WERI-Rb-1 (cell line): ENCODE measurements around the gene ANTXR2.

Experiments
- DNase-seq: peaks from one replicate; pipeline ENCODE4 v3.0.0-alpha.2; 2020
- H3K27ac ChIP-seq: fragments of 250-450 bp; sonication (Bioruptor Pico); 2 replicates; pipeline ENCODE4 v1.5.1; 2020; ENCODE audit warnings: mild to moderate bottlenecking, moderate library complexity
- H3K27me3 ChIP-seq: fragments of 250-450 bp; sonication (Bioruptor Pico); 2 replicates; pipeline ENCODE4 v1.5.1; 2021; ENCODE audit warnings: mild to moderate bottlenecking, low read depth, moderate library complexity; ENCODE audit not compliant: insufficient read depth, severe bottlenecking
- H3K36me3 ChIP-seq: fragments of 250-450 bp; sonication (Bioruptor Pico); 2 replicates; pipeline ENCODE4 v1.5.1; 2020; ENCODE audit warnings: mild to moderate bottlenecking, moderate library complexity
- H3K4me3 ChIP-seq: 2 replicates; pipeline ENCODE4 v1.5.1; 2011; ENCODE audit warnings: low read depth, mild to moderate bottlenecking, control low read depth, low read length
- H3K9me3 ChIP-seq: fragments of 250-450 bp; sonication (Bioruptor Pico); 2 replicates; pipeline ENCODE4 v1.5.1; 2021; ENCODE audit warnings: mild to moderate bottlenecking, moderate library complexity; ENCODE audit not compliant: severe bottlenecking
- TF ChIP-seq, protein P1 (sequence below): IDR thresholded peaks from 2 replicates; pipeline ENCODE4 v1.5.1; 2011; ENCODE audit warnings: low read depth, mild to moderate bottlenecking, control low read depth, inconsistent platforms, low read length

Gene ANTXR2

DNA sequence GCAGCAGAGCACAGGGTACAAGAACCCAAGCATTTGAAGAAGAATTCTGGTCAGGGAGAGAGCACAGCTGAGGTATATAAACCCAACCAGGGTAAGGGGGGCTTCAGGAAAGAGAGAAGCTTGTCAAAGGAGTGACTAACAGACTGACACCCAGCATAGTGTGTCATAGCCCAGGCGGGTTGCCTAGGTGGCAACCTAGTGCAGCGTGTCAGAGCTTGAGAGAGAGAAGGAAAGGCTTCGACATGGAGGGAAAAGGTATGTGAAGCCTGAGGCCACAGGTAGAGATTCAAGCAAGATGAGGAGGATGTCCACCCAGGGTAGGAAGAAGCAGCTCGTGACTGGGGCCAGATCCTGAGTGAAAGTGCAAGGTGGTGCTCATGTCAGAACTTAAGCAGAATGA, 8.5 kb upstream of the ANTXR2 start:
- Histone ChIP-seq H3K4me3 (no peak overlapping the region), H3K36me3 (no peaks in the 10 kb centered on the region), H3K27me3 (no peaks in the 10 kb centered on the region), H3K27ac (no peak overlapping the region), H3K9me3 (no peaks in the 10 kb centered on the region)
- no peak for DNase-seq
- TF ChIP-seq, protein P1, sequence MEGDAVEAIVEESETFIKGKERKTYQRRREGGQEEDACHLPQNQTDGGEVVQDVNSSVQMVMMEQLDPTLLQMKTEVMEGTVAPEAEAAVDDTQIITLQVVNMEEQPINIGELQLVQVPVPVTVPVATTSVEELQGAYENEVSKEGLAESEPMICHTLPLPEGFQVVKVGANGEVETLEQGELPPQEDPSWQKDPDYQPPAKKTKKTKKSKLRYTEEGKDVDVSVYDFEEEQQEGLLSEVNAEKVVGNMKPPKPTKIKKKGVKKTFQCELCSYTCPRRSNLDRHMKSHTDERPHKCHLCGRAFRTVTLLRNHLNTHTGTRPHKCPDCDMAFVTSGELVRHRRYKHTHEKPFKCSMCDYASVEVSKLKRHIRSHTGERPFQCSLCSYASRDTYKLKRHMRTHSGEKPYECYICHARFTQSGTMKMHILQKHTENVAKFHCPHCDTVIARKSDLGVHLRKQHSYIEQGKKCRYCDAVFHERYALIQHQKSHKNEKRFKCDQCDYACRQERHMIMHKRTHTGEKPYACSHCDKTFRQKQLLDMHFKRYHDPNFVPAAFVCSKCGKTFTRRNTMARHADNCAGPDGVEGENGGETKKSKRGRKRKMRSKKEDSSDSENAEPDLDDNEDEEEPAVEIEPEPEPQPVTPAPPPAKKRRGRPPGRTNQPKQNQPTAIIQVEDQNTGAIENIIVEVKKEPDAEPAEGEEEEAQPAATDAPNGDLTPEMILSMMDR, result no peak

DNA sequence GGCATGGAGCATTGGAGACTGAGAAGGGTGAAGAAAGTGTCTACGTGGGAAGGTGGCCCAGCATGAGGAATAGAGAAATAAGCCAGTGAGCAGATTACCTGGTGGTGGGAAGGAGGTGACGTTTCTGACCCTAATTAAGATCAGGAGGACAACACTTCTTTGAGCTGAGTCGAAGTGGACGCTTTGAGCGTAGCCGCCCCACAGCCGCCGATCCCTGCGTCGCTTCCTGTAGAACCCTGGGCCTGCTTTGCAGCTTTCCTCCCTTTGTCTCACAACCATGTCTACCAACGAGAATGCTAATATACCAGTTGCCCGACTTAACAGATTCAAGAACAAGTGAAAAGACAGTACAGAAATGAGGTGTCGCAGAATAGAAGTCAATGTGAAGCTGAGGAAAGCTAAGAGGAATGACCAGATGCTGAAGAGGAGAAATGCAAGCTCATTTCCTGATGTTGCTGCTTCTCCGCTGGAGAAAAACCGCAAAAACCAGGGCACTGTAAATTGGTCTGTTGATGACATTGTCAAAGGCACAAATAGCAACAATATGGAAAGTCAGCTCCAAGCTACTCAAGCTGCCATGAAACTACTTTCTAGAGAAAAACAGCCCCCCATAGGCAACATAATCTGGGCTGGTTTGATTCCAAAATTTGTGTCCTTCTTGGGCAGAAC, 6.4 kb upstream of the ANTXR2 start:
- Histone ChIP-seq H3K4me3 (no peak overlapping the region), H3K27me3 (no peaks in the 10 kb centered on the region), H3K36me3 (no peaks in the 10 kb centered on the region), H3K9me3 (no peaks in the 10 kb centered on the region), H3K27ac (no peak overlapping the region)
- no peak for DNase-seq
- TF ChIP-seq, protein P1, result no peak

DNA sequence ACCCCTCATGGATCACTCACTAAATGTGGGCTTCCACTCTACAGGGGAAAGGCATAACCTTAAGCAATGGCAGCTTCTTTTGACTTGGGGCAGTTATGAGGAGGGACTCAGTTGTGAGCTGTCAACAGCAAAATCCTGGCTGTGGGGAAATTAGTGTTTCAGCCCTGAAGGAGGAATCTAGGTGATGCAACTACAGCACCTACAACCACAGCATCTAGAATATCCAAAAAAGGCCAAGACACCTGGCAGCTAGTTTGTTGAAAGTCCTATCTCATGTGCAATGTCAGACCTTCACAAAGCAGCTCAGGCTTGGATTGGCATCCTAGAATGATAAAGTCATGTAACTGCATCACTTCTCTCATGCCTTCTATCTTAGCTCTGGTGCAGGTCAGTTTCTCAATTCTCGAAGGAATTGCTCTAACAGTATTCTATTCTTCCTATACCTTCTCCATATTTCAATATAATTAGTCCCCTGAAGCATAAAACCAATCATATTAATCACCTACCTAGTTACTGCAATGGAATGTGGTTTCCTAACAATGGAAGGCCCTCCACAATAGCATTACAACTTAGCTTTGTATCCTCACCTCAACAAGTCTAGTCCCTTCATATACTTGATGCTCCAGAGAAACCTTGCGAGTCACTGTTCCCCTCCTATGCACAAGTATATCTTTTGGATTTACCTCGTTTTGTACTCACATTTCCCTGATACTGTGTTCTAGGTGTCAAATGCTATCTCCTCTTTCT, 5.5 kb upstream of the ANTXR2 start:
- Histone ChIP-seq H3K9me3 (no peaks in the 10 kb centered on the region), H3K4me3 (no peak overlapping the region), H3K27me3 (no peaks in the 10 kb centered on the region), H3K27ac (no peak overlapping the region), H3K36me3 (no peaks in the 10 kb centered on the region)
- no peak for DNase-seq
- TF ChIP-seq, protein P1, result no peak

DNA sequence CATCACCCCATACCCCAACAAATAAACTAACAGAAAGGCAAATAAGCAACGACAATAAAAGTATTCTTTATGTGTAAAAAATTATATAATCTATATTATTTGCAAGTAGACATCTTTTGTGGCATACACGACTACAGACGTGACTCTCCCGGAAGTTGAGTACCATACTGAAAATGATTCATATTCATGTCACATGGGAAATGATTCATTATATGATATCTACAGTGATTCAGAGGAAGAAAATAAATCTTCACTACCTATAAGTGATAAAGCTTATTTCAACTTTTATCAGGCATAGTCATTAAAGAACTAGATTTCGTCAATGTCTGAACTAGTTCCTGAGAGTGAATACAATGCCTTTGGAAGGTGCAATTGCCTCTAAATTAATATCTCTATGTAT, 4.6 kb upstream of the ANTXR2 start:
- no peaks in the 10 kb centered on the region; the same call in 1 of the 2 replicates for H3K36me3 ChIP-seq
- no peaks in the 10 kb centered on the region for H3K9me3 ChIP-seq
- no peak overlapping the region for H3K27ac ChIP-seq
- TF ChIP-seq, protein P1, result no peak
- DNase-seq, result no peak
- no peak overlapping the region for H3K4me3 ChIP-seq
- H3K27me3 ChIP-seq, result no peaks in the 10 kb centered on the region

DNA sequence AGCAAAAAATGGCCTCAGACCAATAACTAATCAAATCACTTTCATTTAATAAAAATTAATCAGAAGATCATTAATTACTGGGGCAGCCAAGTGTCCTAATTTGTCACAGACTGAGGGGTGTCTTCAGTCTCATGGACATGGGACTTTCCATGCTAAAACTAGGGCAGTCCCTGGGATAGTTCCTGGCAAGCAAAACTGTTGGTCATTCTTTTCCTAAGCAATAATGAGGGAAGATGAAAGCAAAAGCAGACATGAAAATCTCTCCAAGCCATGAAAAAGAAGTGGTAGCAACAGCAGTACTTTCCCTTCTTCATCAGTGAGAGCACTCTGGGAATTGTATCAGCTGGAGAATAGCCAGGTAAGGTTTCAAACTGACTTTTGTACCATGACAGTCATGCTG, 3.7 kb upstream of the ANTXR2 start:
- Histone ChIP-seq H3K9me3 (no peaks in the 10 kb centered on the region), H3K36me3 (no peaks in the 10 kb centered on the region; the same call in 1 of the 2 replicates), H3K4me3 (no peak overlapping the region), H3K27ac (no peak overlapping the region), H3K27me3 (no peaks in the 10 kb centered on the region)
- no peak for DNase-seq
- TF ChIP-seq, protein P1, result no peak
